ENCODE data around the gene RTN1. TPM values are rescaled to one million over a fixed set of nuclear protein-coding genes. Genes with fewer than 3 reads are reported as not detected.
A peak's percentile ranks its signal among the peaks of the same experiment; 100 is the strongest.

RTN1 gene
- total and polyA plus RNA-seq, 2 experiments from 2014 or later = 4.2 to 4.3 TPM

GRCh38 chr14:59828276-59828675, 42.3 kb downstream of the RTN1 start:
- H2AFZ ChIP-seq = peak overlapping the region; percentile 72; the same call in 1 of the 2 replicates
- Mint-ChIP-seq H3K27ac (no peak overlapping the region), H3K4me3 (no peak overlapping the region), H3K9me3 (no peaks in the 10 kb centered on the region), H3K27me3 (ENCODE audit: insufficient read depth, low read depth, poor library complexity) (peaks cover 4% of the 10 kb centered on the region), H3K36me3 (ENCODE audit: low read depth) (no peaks in the 10 kb centered on the region), H3K4me1 (peaks cover 22% of the 10 kb centered on the region)
- no peaks in the 10 kb centered on the region for H3F3A ChIP-seq (replicated peaks; ENCODE audit: low read depth)
- TF ChIP-seq CREB1 (CRISPR knock-in tag; IDR thresholded peaks at IDR 0.05; ENCODE audit: low read depth) (no peak), ZNF462 (CRISPR knock-in tag; IDR thresholded peaks at IDR 0.05) (no peak), EZH2 (IDR thresholded peaks at IDR 0.05; ENCODE audit: low read depth, unreplicated experiment) (no peak), ZNF114 (CRISPR knock-in tag; IDR thresholded peaks at IDR 0.05) (no peak), REST (IDR thresholded peaks at IDR 0.05; ENCODE audit: unreplicated experiment) (no peak), EZH2phosphoT487 (IDR thresholded peaks at IDR 0.05; ENCODE audit: unreplicated experiment) (no peak), NANOG (IDR thresholded peaks at IDR 0.05; ENCODE audit: borderline replicate concordance) (no peak), ETS1 (IDR thresholded peaks at IDR 0.05) (no peak), POLR2AphosphoS5 (IDR thresholded peaks at IDR 0.05; ENCODE audit: low read depth) (no peak), ZNF331 (CRISPR knock-in tag; IDR thresholded peaks at IDR 0.05; ENCODE audit: low read depth) (no peak), STAT1 (IDR thresholded peaks at IDR 0.05; ENCODE audit: unreplicated experiment) (no peak), CTCF (conservative IDR thresholded peaks at IDR 0.05; ENCODE audit: low read depth in 2 of 2) (no peak), JUNB (IDR thresholded peaks at IDR 0.05; ENCODE audit: unreplicated experiment) (no peak)
- H3K4me3 ChIP-seq = no peak overlapping the region
- no peaks in the 10 kb centered on the region for H3K36me3 ChIP-seq (ENCODE audit: insufficient read depth)
- H3K4me2 ChIP-seq = no peak overlapping the region
- H3K4me1 ChIP-seq (ENCODE audit: insufficient read depth) = peaks cover 22% of the 10 kb centered on the region
- H3K79me2 ChIP-seq (replicated peaks; ENCODE audit: insufficient read depth) = no peaks in the 10 kb centered on the region
- H3K27ac ChIP-seq (ENCODE audit: low read depth) = no peak overlapping the region
- DNase-seq (ENCODE audit: low spot score) (no peak), ATAC-seq (no peak)
- no peaks in the 10 kb centered on the region for H4K20me1 ChIP-seq (replicated peaks; ENCODE audit: insufficient read depth)
- no peaks in the 10 kb centered on the region for H3K9me2 ChIP-seq (ENCODE audit: insufficient read depth)
- H3K27me3 ChIP-seq (ENCODE audit: insufficient read depth) = no peaks in the 10 kb centered on the region
